ENCODE measurements around the gene PPM1F.

GRCh38 chr22:21980547-21980946 is 27.9 kb upstream of the PPM1F start:
- no peak for TF ChIP-seq CTCF (IDR thresholded peaks at IDR 0.05; ENCODE audit: insufficient read depth, low read length, poor library complexity, severe bottlenecking)
- no peak for TF ChIP-seq EZH2phosphoT487 (conservative IDR thresholded peaks at IDR 0.05; ENCODE audit: low read length)

All from SU-DHL-6 (cell line).